ENCODE data around the gene ZNF57. TPM values are rescaled to one million over a fixed set of nuclear protein-coding genes. Genes with fewer than 3 reads are reported as not detected.
"Not testable (repeated sequence)": the region's sequence is repeated elsewhere in the genome, so short reads cannot be mapped to it uniquely, and the experiment has no call there.

The ZNF57 gene
- total RNA-seq, 1 experiment from 2014 or later = 5.7 TPM

GRCh38 chr19:2896694-2897093 lies 4.0 kb upstream of the ZNF57 start:
- no peak for DNase-seq (ENCODE audit: low spot score)

- DNase-seq (ENCODE audit: low spot score) = no peak
These were observed 2.0 kb downstream of the ZNF57 start for GRCh38 chr19:2902590-2903218.

GRCh38 chr19:2903326-2903725 lies 2.6 kb downstream of the ZNF57 start:
- not testable (repeated sequence) for DNase-seq (ENCODE audit: low spot score)

- no peak for DNase-seq (ENCODE audit: low spot score)
These were observed 5.3 kb downstream of the ZNF57 start for GRCh38 chr19:2905918-2906519.

- DNase-seq (ENCODE audit: low spot score) = no peak
These were observed 6.0 kb downstream of the ZNF57 start for GRCh38 chr19:2906631-2907195.

- DNase-seq (ENCODE audit: low spot score) = no peak
These were observed 11.6 kb downstream of the ZNF57 start for GRCh38 chr19:2912306-2912705.

GRCh38 chr19:2917275-2918184 lies 16.8 kb downstream of the ZNF57 start:
- DNase-seq (ENCODE audit: low spot score) = no peak

GRCh38 chr19:2922987-2923386 lies 22.3 kb downstream of the ZNF57 start:
- peak; percentile 25 for DNase-seq (ENCODE audit: low spot score)

- no peak for DNase-seq (ENCODE audit: low spot score)
These were observed 22.8 kb downstream of the ZNF57 start for GRCh38 chr19:2923510-2923909.

- DNase-seq (ENCODE audit: low spot score) = no peak
These were observed 25.8 kb downstream of the ZNF57 start for GRCh38 chr19:2926341-2927031.

- no peak for DNase-seq (ENCODE audit: low spot score)
These were observed 26.3 kb downstream of the ZNF57 start for GRCh38 chr19:2927032-2927430.

GRCh38 chr19:2933490-2933910 lies 32.8 kb downstream of the ZNF57 start:
- no peak for DNase-seq (ENCODE audit: low spot score)

- not testable (repeated sequence) for DNase-seq (ENCODE audit: low spot score)
These were observed 35.1 kb downstream of the ZNF57 start for GRCh38 chr19:2935863-2936262.

GRCh38 chr19:2942928-2943640 lies 42.4 kb downstream of the ZNF57 start:
- no peak for DNase-seq (ENCODE audit: low spot score)

GRCh38 chr19:2944403-2944774 lies 43.7 kb downstream of the ZNF57 start:
- DNase-seq (ENCODE audit: low spot score) = no peak

GRCh38 chr19:2944775-2945574 lies 44.2 kb downstream of the ZNF57 start, which contains the start of gene ZNF77:
Gene ZNF77, minus strand, starts transcription at chr19:2944971. Its CDS starts 131 bp downstream, at chr19:2944840.
- peak; percentile 98 for DNase-seq (ENCODE audit: low spot score)

GRCh38 chr19:2945575-2946184 lies 45.0 kb downstream of the ZNF57 start:
- DNase-seq (ENCODE audit: low spot score) = no peak

- DNase-seq (ENCODE audit: low spot score) = peak; percentile 46
These were observed 49.2 kb downstream of the ZNF57 start for GRCh38 chr19:2949939-2950285.

- peak; percentile 96 for DNase-seq (ENCODE audit: low spot score)
These were observed 49.8 kb downstream of the ZNF57 start for GRCh38 chr19:2950286-2951124.

All from HT-29 (cell line).